ENCODE measurements around the gene CRACR2A. TPM values are rescaled to one million over a fixed set of nuclear protein-coding genes. Genes with fewer than 3 reads are reported as not detected.

Gene CRACR2A
- total RNA-seq, 4 donors from 2014 or later, result 0.47 to 1.7 (median 1.1) TPM

DNA sequence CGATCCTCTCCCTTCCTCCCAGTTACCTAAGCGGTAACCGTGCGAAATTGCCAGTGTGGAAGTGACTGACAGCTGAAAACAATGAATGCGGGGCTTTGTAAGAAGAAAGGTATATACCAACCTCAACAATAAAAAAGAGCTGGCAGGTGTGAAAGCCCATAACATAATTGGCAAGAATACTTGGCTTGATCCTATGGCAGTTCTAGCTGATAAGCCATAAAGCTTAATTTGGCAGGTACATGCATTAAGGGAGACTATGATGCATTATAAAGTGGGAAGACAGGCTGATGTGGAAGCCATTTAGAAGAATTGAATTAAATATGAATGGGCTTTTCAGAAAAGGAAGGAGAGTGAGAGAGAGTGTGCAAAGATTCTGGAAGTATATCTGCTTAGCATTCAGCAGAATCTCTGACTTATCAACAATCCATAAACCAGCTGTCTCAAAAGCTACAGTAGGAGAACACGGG lies 71.3 kb downstream of the CRACR2A start:
- intact Hi-C loops (cut with DNase I; ENCODE audit: low total_unique reads) (no loop called here), in situ Hi-C loops (cut with MboI; ENCODE audit: low sequenced_read_pairs in 4 of 4) (no loop called here)
- Histone ChIP-seq H3K9me3 (no peaks in the 10 kb centered on the region), H3K27me3 (no peaks in the 10 kb centered on the region), H3K4me3 (no peak overlapping the region), H3K36me3 (no peaks in the 10 kb centered on the region), H3K27ac (no peak overlapping the region), H3K4me1 (peaks cover 11 to 20% of the 10 kb centered on the region in 2 donors)
- no peak for ATAC-seq
- no peak for TF ChIP-seq POLR2A (IDR thresholded peaks at IDR 0.05)
- TF ChIP-seq, protein P1, sequence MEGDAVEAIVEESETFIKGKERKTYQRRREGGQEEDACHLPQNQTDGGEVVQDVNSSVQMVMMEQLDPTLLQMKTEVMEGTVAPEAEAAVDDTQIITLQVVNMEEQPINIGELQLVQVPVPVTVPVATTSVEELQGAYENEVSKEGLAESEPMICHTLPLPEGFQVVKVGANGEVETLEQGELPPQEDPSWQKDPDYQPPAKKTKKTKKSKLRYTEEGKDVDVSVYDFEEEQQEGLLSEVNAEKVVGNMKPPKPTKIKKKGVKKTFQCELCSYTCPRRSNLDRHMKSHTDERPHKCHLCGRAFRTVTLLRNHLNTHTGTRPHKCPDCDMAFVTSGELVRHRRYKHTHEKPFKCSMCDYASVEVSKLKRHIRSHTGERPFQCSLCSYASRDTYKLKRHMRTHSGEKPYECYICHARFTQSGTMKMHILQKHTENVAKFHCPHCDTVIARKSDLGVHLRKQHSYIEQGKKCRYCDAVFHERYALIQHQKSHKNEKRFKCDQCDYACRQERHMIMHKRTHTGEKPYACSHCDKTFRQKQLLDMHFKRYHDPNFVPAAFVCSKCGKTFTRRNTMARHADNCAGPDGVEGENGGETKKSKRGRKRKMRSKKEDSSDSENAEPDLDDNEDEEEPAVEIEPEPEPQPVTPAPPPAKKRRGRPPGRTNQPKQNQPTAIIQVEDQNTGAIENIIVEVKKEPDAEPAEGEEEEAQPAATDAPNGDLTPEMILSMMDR (IDR thresholded peaks at IDR 0.05 in 4 of 5, conservative IDR thresholded peaks at IDR 0.05 in 1 of 5), result no peak
- no peak for DNase-seq

- Histone ChIP-seq H3K4me1 (peaks cover 11 to 20% of the 10 kb centered on the region in 2 donors), H3K27ac (no peak overlapping the region), H3K36me3 (no peaks in the 10 kb centered on the region), H3K9me3 (no peaks in the 10 kb centered on the region), H3K4me3 (no peak overlapping the region), H3K27me3 (no peaks in the 10 kb centered on the region)
- intact Hi-C loops (cut with DNase I; ENCODE audit: low total_unique reads) (no loop called here), in situ Hi-C loops (cut with MboI; ENCODE audit: low sequenced_read_pairs in 4 of 4) (no loop called here)
- no peak for ATAC-seq
- no peak for TF ChIP-seq POLR2A (IDR thresholded peaks at IDR 0.05)
- TF ChIP-seq, protein P1 (IDR thresholded peaks at IDR 0.05 in 4 of 5, conservative IDR thresholded peaks at IDR 0.05 in 1 of 5), result no peak
- no peak for DNase-seq
These were observed 71.9 kb downstream of the CRACR2A start for GRCh38 chr12:3680919-3681594.

DNA sequence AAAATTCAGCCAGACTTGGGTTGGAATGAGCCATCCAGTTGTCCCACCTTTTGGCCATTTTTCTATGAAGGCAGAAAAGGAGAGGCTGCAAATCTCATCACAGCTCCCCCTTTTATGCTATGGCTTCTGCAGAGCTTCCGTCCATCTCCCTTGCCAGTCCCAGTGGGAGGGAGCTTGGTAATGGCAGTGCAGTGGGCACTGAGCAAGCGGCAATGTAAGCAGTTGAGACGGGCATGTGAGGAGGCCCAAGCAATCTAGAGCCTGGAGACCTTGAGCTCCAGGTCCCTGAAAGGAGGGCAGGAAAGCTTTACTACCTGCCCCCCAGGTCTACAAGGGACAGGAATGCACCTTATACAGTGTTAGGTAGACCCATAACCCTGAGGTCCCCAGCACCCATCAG lies 73.1 kb downstream of the CRACR2A start:
- H3K36me3 ChIP-seq, result no peaks in the 10 kb centered on the region
- H3K27me3 ChIP-seq, result no peaks in the 10 kb centered on the region
- no peak overlapping the region for H3K27ac ChIP-seq
- TF ChIP-seq, protein P1 (IDR thresholded peaks at IDR 0.05 in 4 of 5, conservative IDR thresholded peaks at IDR 0.05 in 1 of 5), result no peak
- no peak for TF ChIP-seq POLR2A (IDR thresholded peaks at IDR 0.05)
- intact Hi-C loops (cut with DNase I; ENCODE audit: low total_unique reads), result no loop called here
- DNase-seq, result no peak
- H3K9me3 ChIP-seq, result no peaks in the 10 kb centered on the region
- in situ Hi-C loops (cut with MboI; ENCODE audit: low sequenced_read_pairs in 4 of 4), result no loop called here
- H3K4me3 ChIP-seq, result no peak overlapping the region
- ATAC-seq, result no peak
- peaks cover 9 to 10% of the 10 kb centered on the region in 2 donors for H3K4me1 ChIP-seq

DNA sequence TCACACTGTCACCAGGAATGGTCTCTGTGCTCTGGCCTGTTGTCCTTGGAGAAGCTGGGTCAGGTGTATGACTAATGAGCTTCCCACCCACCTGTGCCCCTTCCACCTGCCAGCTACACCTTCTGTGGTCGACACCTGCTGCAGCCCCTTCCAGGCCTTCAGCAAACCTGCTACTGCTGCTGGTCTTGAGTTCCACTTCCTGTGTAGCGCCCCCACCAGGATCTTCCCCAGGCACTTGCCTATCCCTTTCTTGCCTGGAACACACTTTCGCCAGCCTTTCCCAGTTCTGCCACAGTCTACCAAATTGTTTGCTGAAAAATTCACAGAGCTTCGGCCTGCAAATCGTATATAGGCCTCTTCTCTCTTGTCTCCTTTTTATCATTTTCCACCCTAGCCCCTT lies 75.3 kb downstream of the CRACR2A start:
- Histone ChIP-seq H3K27me3 (no peaks in the 10 kb centered on the region), H3K9me3 (no peaks in the 10 kb centered on the region), H3K27ac (no peak overlapping the region), H3K4me3 (no peak overlapping the region), H3K36me3 (no peaks in the 10 kb centered on the region), H3K4me1 (peaks cover 0 to 6% of the 10 kb centered on the region in 2 donors)
- DNase-seq (no peak), ATAC-seq (no peak)
- intact Hi-C loops (cut with DNase I; ENCODE audit: low total_unique reads), result no loop called here
- no peak for TF ChIP-seq POLR2A (IDR thresholded peaks at IDR 0.05)
- TF ChIP-seq, protein P1 (IDR thresholded peaks at IDR 0.05 in 4 of 5, conservative IDR thresholded peaks at IDR 0.05 in 1 of 5), result no peak
- in situ Hi-C loops (cut with MboI; ENCODE audit: low sequenced_read_pairs in 4 of 4), result no loop called here
